Measurements from ENCODE around the gene GK2.

DNA sequence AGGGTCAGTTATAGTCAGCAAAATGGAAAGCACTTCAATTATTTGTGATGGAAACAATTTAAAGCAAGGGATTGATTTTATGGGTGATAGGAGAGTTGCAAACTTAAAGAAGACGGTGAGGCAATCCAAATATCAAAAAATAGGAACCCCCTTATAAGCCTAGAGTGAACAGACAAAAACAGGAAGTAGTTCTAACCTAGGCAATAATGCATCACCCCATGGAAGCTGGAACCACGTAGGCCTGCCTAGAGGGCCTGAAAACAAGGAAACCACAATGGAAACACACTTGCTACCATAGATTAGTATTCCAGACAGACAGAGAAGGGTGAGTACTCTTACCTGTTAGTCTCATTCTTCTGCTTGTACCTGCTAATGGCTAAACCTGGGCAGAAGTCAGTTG is 13.5 kb upstream of the GK2 start:
- TF ChIP-seq, protein P1, sequence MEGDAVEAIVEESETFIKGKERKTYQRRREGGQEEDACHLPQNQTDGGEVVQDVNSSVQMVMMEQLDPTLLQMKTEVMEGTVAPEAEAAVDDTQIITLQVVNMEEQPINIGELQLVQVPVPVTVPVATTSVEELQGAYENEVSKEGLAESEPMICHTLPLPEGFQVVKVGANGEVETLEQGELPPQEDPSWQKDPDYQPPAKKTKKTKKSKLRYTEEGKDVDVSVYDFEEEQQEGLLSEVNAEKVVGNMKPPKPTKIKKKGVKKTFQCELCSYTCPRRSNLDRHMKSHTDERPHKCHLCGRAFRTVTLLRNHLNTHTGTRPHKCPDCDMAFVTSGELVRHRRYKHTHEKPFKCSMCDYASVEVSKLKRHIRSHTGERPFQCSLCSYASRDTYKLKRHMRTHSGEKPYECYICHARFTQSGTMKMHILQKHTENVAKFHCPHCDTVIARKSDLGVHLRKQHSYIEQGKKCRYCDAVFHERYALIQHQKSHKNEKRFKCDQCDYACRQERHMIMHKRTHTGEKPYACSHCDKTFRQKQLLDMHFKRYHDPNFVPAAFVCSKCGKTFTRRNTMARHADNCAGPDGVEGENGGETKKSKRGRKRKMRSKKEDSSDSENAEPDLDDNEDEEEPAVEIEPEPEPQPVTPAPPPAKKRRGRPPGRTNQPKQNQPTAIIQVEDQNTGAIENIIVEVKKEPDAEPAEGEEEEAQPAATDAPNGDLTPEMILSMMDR (IDR thresholded peaks at IDR 0.05), result no peak
- TF ChIP-seq, protein P2, sequence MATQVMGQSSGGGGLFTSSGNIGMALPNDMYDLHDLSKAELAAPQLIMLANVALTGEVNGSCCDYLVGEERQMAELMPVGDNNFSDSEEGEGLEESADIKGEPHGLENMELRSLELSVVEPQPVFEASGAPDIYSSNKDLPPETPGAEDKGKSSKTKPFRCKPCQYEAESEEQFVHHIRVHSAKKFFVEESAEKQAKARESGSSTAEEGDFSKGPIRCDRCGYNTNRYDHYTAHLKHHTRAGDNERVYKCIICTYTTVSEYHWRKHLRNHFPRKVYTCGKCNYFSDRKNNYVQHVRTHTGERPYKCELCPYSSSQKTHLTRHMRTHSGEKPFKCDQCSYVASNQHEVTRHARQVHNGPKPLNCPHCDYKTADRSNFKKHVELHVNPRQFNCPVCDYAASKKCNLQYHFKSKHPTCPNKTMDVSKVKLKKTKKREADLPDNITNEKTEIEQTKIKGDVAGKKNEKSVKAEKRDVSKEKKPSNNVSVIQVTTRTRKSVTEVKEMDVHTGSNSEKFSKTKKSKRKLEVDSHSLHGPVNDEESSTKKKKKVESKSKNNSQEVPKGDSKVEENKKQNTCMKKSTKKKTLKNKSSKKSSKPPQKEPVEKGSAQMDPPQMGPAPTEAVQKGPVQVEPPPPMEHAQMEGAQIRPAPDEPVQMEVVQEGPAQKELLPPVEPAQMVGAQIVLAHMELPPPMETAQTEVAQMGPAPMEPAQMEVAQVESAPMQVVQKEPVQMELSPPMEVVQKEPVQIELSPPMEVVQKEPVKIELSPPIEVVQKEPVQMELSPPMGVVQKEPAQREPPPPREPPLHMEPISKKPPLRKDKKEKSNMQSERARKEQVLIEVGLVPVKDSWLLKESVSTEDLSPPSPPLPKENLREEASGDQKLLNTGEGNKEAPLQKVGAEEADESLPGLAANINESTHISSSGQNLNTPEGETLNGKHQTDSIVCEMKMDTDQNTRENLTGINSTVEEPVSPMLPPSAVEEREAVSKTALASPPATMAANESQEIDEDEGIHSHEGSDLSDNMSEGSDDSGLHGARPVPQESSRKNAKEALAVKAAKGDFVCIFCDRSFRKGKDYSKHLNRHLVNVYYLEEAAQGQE (IDR thresholded peaks at IDR 0.05; ENCODE audit: insufficient read depth in 1 of 2, low read depth in 2 of 2, low read length in 1 of 2), result no peak
- TF ChIP-seq POLR2AphosphoS5 (IDR thresholded peaks at IDR 0.05; ENCODE audit: low read depth, low read length) (no peak), TCF7L2 (IDR thresholded peaks at IDR 0.05; ENCODE audit: low read depth, low read length) (no peak)
